Tibial artery (tissue), 4 donors: Measurements from ENCODE around the gene DDI2.
A peak's percentile ranks its signal among the peaks of the same experiment; 100 is the strongest.

Experiments
- DNase-seq, 2 donors: peaks; one replicate each; pipeline ENCODE4 v3.0.0-alpha.2; 2019
- H3K27ac ChIP-seq, 2 donors: fragments of 200-600 bp; sonication (generic) in 1 of 2; 1 replicate in 1 of 2; 2 replicates in 1 of 2; pipeline ENCODE4 v1.5.1; 2018 to 2019; ENCODE audit warnings: mild to moderate bottlenecking in 1 of 2
- H3K27me3 ChIP-seq, 2 donors: fragments of 200-600 bp; sonication (generic) in 1 of 2; one replicate each; pipeline versions ENCODE4 v1.5.1 to v1.6.0; 2016 to 2019
- H3K36me3 ChIP-seq, 3 donors: fragments of 200-600 bp; sonication (generic) in 2 of 3; one replicate each; pipeline ENCODE4 v1.5.1; 2016 to 2019; ENCODE audit warnings: mild to moderate bottlenecking in 2 of 3
- H3K4me1 ChIP-seq, 4 donors: fragments of 200-600 bp; sonication (generic) in 2 of 4; 1 replicate in 3 of 4; 2 replicates in 1 of 4; pipeline ENCODE4 v1.5.1; 2016 to 2019
- H3K4me3 ChIP-seq, 2 donors: fragments of 200-600 bp; sonication (generic) in 1 of 2; 1 replicate in 1 of 2; 2 replicates in 1 of 2; pipeline ENCODE4 v1.5.1; 2018 to 2019; ENCODE audit warnings: mild to moderate bottlenecking in 2 of 2
- H3K9me3 ChIP-seq, 3 donors: fragments of 200-600 bp; sonication (generic) in 1 of 3; one replicate each; pipeline ENCODE4 v1.5.1; 2016 to 2019
- CTCF ChIP-seq, 2 experiments: fragments of 200-600 bp in 1 of 2; fragments of 450-650 bp in 1 of 2; IDR thresholded peaks; one replicate each; pipeline ENCODE4 v1.5.1; 2017 to 2019; ENCODE audit warnings: antibody characterized with exemption in 2 of 2, mild to moderate bottlenecking in 1 of 2, moderate library complexity in 1 of 2
- intact Hi-C: fragments of 100-400 bp; cut with DNase I; formaldehyde crosslinking; loops from one replicate; pipeline ENCODE4 v1.15.0; 2023; ENCODE audit warnings: low total_unique reads

The DDI2 gene

GRCh38 chr1:15706751-15707150, 89.5 kb downstream of the DDI2 start:
- no peak overlapping the region for H3K4me3 ChIP-seq
- H3K36me3 ChIP-seq: peaks cover 0 to 16% (median 0%) of the 10 kb centered on the region in 3 donors
- H3K27me3 ChIP-seq: no peaks in the 10 kb centered on the region
- TF ChIP-seq CTCF (IDR thresholded peaks at IDR 0.05): no peak
- no peaks in the 10 kb centered on the region for H3K9me3 ChIP-seq
- H3K27ac ChIP-seq: peak overlapping the region in 1 of 2 donors; percentile 14
- intact Hi-C loops: no loop called here
- DNase-seq: no peak
- peaks cover 0 to 56% (median 28%) of the 10 kb centered on the region in 4 donors for H3K4me1 ChIP-seq

- peaks cover 0 to 50% (median 26%) of the 10 kb centered on the region in 4 donors for H3K4me1 ChIP-seq
- H3K27ac ChIP-seq: peak overlapping the region in 1 of 2 donors; percentile 14
- H3K4me3 ChIP-seq: no peak overlapping the region
- no peaks in the 10 kb centered on the region for H3K27me3 ChIP-seq
- peaks cover 0 to 16% (median 0%) of the 10 kb centered on the region in 3 donors for H3K36me3 ChIP-seq
- DNase-seq: no peak
- no peaks in the 10 kb centered on the region for H3K9me3 ChIP-seq
- intact Hi-C loops: no loop called here
- TF ChIP-seq CTCF (IDR thresholded peaks at IDR 0.05): no peak
Observed at GRCh38 chr1:15707239-15707925, 90.1 kb downstream of the DDI2 start.

- TF ChIP-seq CTCF (IDR thresholded peaks at IDR 0.05): no peak
- DNase-seq: no peak
- Histone ChIP-seq H3K27ac (no peak overlapping the region), H3K9me3 (no peaks in the 10 kb centered on the region), H3K36me3 (peaks cover 0 to 16% (median 0%) of the 10 kb centered on the region in 3 donors), H3K4me1 (peaks cover 0 to 50% (median 20%) of the 10 kb centered on the region in 4 donors), H3K4me3 (no peak overlapping the region), H3K27me3 (no peaks in the 10 kb centered on the region)
- intact Hi-C loops: no loop called here
Observed at GRCh38 chr1:15708486-15709137, 91.4 kb downstream of the DDI2 start.

- no peak overlapping the region for H3K4me3 ChIP-seq
- H3K27ac ChIP-seq: no peak overlapping the region
- intact Hi-C loops: no loop called here
- H3K9me3 ChIP-seq: no peaks in the 10 kb centered on the region
- no peak for TF ChIP-seq CTCF (IDR thresholded peaks at IDR 0.05)
- H3K36me3 ChIP-seq: peaks cover 0 to 16% (median 0%) of the 10 kb centered on the region in 3 donors
- no peaks in the 10 kb centered on the region for H3K27me3 ChIP-seq
- H3K4me1 ChIP-seq: peaks cover 0 to 51% (median 19%) of the 10 kb centered on the region in 4 donors
- no peak for DNase-seq
Observed at GRCh38 chr1:15709226-15709625, 92.0 kb downstream of the DDI2 start.

- H3K27me3 ChIP-seq: no peaks in the 10 kb centered on the region
- DNase-seq: no peak
- intact Hi-C loops: no loop called here
- H3K36me3 ChIP-seq: peaks cover 10 to 14% (median 13%) of the 10 kb centered on the region in 3 donors
- H3K4me3 ChIP-seq: no peak overlapping the region
- TF ChIP-seq CTCF (IDR thresholded peaks at IDR 0.05): no peak
- peaks cover 0 to 46% (median 20%) of the 10 kb centered on the region in 4 donors for H3K4me1 ChIP-seq
- no peak overlapping the region for H3K27ac ChIP-seq
- no peaks in the 10 kb centered on the region for H3K9me3 ChIP-seq
Observed at GRCh38 chr1:15712168-15712567, 94.9 kb downstream of the DDI2 start.
